Esophagus squamous epithelium (tissue), 5 donors: ENCODE measurements around the gene UBL4A. TPM values are rescaled to one million over a fixed set of nuclear protein-coding genes. Genes with fewer than 3 reads are reported as not detected.

Source experiments
- DNase-seq: peaks from one replicate; lab custom pipeline; 2025; lab: John Stamatoyannopoulos, UW
- H3K27ac ChIP-seq, 4 donors: fragments of 200-600 bp; sonication (generic); one replicate each; pipeline ENCODE4 v1.5.1; 2016 to 2019; ENCODE audit warnings: mild to moderate bottlenecking in 1 of 4
- H3K27me3 ChIP-seq, 4 donors: fragments of 200-600 bp; sonication (generic); 1 replicate in 3 of 4; 2 replicates in 1 of 4; pipeline versions ENCODE4 v1.5.1 to v1.6.0; 2017 to 2021; ENCODE audit warnings: antibody characterized with exemption in 1 of 4
- H3K36me3 ChIP-seq, 3 donors: fragments of 200-600 bp; sonication (generic); one replicate each; pipeline ENCODE4 v1.5.1; 2016 to 2019
- H3K4me1 ChIP-seq, 3 donors: fragments of 200-600 bp; sonication (generic); one replicate each; pipeline ENCODE4 v1.5.1; 2017 to 2019
- H3K4me3 ChIP-seq, 4 donors: fragments of 200-600 bp; sonication (generic); 1 replicate in 3 of 4; 2 replicates in 1 of 4; pipeline ENCODE4 v1.5.1; 2016 to 2019; ENCODE audit warnings: mild to moderate bottlenecking in 2 of 4, moderate library complexity in 1 of 4
- H3K9me3 ChIP-seq, 3 donors: fragments of 200-600 bp; sonication (generic); one replicate each; pipeline ENCODE4 v1.5.1; 2016 to 2019
- CTCF ChIP-seq, 6 experiments: fragments of 450-650 bp in 4 of 6; fragments of 200-600 bp in 2 of 6; sonication (generic) in 2 of 6; IDR thresholded peaks; one replicate each; pipeline ENCODE4 v1.5.1; 2016 to 2019; ENCODE audit warnings: antibody characterized with exemption in 6 of 6, mild to moderate bottlenecking in 4 of 6, moderate library complexity in 4 of 6
- POLR2A ChIP-seq, 4 donors: fragments of 450-650 bp; IDR thresholded peaks; one replicate each; pipeline ENCODE4 v1.6.1; 2017; ENCODE audit warnings: antibody characterized with exemption in 4 of 4, mild to moderate bottlenecking in 4 of 4, moderate library complexity in 3 of 4
- WGBS, 2 donors: methylation state at CpG; one replicate each; pipeline ENCODE4 v1.1.5; 2018; 5-methylcytosine and 5-hydroxymethylcytosine counted together
- intact Hi-C: fragments of 100-400 bp; cut with DNase I; formaldehyde crosslinking; loops from one replicate; pipeline ENCODE4 v1.15.0; 2022
- total RNA-seq, 4 donors: library from RNA; depleted of rRNA; stranded (reverse); fragments of >200 nt; gene quantifications; one replicate each; pipeline ENCODE4 v1.1.0, GENCODE V29; 2016
- donor health status: DM: yes; HTN: yes; CAD: no.

UBL4A gene
- total RNA-seq, 4 donors from 2014 or later = 32.9 to 41.1 (median 38.2) TPM

DNA sequence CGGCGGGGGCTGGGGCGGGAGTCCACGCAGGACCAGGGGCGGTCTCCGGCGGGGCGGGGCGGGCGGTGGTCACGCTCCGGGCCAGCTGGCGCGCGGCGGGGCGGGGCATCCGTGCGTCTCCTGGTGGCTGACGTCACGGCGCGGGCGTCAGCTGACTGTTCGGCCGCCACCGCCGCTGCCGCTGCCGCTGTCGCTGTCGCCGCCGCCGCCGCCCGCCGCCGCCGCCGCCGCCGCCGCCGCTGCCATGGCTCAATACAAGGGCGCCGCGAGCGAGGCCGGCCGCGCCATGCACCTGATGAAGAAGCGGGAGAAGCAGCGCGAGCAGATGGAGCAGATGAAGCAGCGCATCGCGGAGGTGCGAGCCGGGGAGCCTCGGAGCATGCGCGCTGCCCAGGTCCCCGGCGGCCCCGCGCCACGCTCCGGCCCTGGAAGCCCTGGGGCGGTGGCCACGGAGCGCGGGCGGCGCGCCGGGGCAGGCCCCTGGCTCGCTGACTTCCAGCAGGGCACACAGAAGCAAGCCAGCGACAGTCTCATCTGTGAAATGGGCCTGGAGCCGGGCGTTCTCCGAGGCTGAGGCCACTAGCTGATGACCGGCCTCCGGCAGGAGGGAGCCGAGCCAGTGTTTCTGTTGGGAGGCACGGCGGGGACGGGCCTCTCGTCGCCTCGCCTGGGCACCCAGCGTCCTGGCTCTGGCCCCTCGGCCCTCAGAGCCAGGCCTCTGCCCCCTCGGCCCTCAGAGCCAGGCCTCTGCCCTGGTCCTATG is 42.2 kb downstream of the UBL4A start, which contains the start of gene FAM50A:
Gene FAM50A (plus strand): TSS at position 150 of the 763 bp plus-strand sequence. CDS start 95 bp downstream, at position 245.
- Histone ChIP-seq H3K27me3 (no peaks in the 10 kb centered on the region), H3K36me3 (peaks cover 0 to 63% (median 5%) of the 10 kb centered on the region in 3 donors), H3K4me1 (peaks cover 0 to 36% (median 12%) of the 10 kb centered on the region in 3 donors), H3K9me3 (no peaks in the 10 kb centered on the region), H3K27ac (peak within 1 kb of the TSS; percentile 76 to 87 (median 87)), H3K4me3 (peak within 1 kb of the TSS; percentile 45 to 75 (median 55))
- intact Hi-C loops = no loop called here
- WGBS, 2 donors = 0% methylated on average over 2 of the region's 94 CpGs; no CpG with 5 or more reads in 1 of the 2 donors
- TF ChIP-seq CTCF (IDR thresholded peaks at IDR 0.05) (peak in 2 of 6 experiments; percentile 9 to 26), POLR2A (IDR thresholded peaks at IDR 0.05) (peak in 1 of 4 donors; percentile 26)
- no peak for DNase-seq

DNA sequence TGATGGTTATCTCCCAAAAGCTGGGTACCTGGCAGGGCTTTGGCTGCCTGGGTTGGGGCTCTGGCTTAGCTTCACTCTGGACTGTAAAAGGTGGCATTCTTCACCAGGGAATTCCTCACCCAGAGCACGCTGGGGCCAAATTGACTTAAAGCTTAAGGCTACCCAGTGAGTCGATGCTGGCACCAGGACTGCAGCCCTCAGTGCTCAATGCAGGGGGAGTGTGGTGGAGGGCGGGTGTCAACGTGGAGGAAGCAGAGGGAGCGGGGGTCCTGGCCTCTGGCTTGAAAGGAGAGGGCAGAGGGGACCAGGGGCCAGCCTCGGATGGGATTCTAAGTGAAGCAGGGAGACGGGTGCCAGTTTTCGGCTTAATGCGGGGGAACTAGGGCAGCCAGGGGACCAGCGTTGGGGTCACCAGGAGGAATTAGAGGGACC is 42.9 kb downstream of the UBL4A start:
- H3K27me3 ChIP-seq = no peaks in the 10 kb centered on the region
- no peak for DNase-seq
- H3K4me3 ChIP-seq = peak overlapping the region in 3 of 4 donors; percentile 51 to 75 (median 59)
- H3K36me3 ChIP-seq = peaks cover 0 to 63% (median 5%) of the 10 kb centered on the region in 3 donors
- H3K27ac ChIP-seq = peak overlapping the region; percentile 76 to 87 (median 87)
- 27 to 31% methylated on average over 3 to 9 of the region's 10 CpGs for WGBS, 2 donors
- intact Hi-C loops = no loop called here
- TF ChIP-seq POLR2A (IDR thresholded peaks at IDR 0.05) = no peak
- no peak for TF ChIP-seq CTCF (IDR thresholded peaks at IDR 0.05)
- no peaks in the 10 kb centered on the region for H3K9me3 ChIP-seq
- peaks cover 3 to 43% (median 13%) of the 10 kb centered on the region in 3 donors for H3K4me1 ChIP-seq

- no peaks in the 10 kb centered on the region for H3K27me3 ChIP-seq
- peaks cover 7 to 55% (median 18%) of the 10 kb centered on the region in 3 donors for H3K4me1 ChIP-seq
- no peak overlapping the region for H3K4me3 ChIP-seq
- 51 to 70% methylated on average over 5 to 6 of the region's 21 CpGs for WGBS, 2 donors
- H3K9me3 ChIP-seq = no peaks in the 10 kb centered on the region
- H3K27ac ChIP-seq = peak overlapping the region in 3 of 4 donors; percentile 29 to 87 (median 37)
- no peak for DNase-seq
- intact Hi-C loops = no loop called here
- TF ChIP-seq POLR2A (IDR thresholded peaks at IDR 0.05) = no peak
- no peak for TF ChIP-seq CTCF (IDR thresholded peaks at IDR 0.05)
- H3K36me3 ChIP-seq = peaks cover 0 to 50% (median 5%) of the 10 kb centered on the region in 3 donors
These were observed 44.3 kb downstream of the UBL4A start for GRCh38 chrX:154441984-154442707.

DNA sequence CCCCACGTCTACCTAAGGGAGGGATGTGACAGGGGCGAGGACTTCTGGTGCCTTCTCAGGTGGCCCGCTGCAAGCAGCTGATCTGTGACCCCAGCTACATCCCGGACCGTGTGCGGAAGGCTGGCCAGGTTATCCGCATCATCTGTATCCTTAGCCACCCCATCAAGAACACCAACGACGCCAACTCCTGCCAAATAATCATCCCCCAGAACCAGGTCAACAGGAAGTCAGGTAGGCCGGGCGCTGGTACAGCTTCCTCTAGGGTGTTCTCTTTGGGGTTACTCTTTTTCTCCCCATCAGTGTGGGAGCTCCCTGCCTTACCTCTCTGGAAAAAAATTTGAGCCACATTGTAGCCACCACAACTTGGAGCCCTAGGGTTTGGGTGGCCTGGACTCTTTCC is 44.9 kb downstream of the UBL4A start:
- no peaks in the 10 kb centered on the region for H3K9me3 ChIP-seq
- no peak overlapping the region for H3K27ac ChIP-seq
- H3K36me3 ChIP-seq = peaks cover 0 to 46% (median 5%) of the 10 kb centered on the region in 3 donors
- H3K4me1 ChIP-seq = peaks cover 7 to 55% (median 18%) of the 10 kb centered on the region in 3 donors
- DNase-seq = no peak
- H3K4me3 ChIP-seq = no peak overlapping the region
- TF ChIP-seq POLR2A (IDR thresholded peaks at IDR 0.05) = no peak
- intact Hi-C loops = no loop called here
- H3K27me3 ChIP-seq = no peaks in the 10 kb centered on the region
- WGBS, 2 donors = 85% methylated on average over 9 of the region's 11 CpGs; no CpG with 5 or more reads in 1 of the 2 donors

GRCh38 chrX:154440623-154441357 is 45.6 kb downstream of the UBL4A start:
- no peak for DNase-seq
- Histone ChIP-seq H3K9me3 (no peaks in the 10 kb centered on the region), H3K4me3 (no peak overlapping the region), H3K36me3 (peaks cover 2 to 47% (median 5%) of the 10 kb centered on the region in 3 donors), H3K27me3 (no peaks in the 10 kb centered on the region), H3K4me1 (peaks cover 7 to 60% (median 18%) of the 10 kb centered on the region in 3 donors), H3K27ac (no peak overlapping the region)
- intact Hi-C loops = no loop called here
- TF ChIP-seq CTCF (IDR thresholded peaks at IDR 0.05) = no peak
- no peak for TF ChIP-seq POLR2A (IDR thresholded peaks at IDR 0.05)
- whole genome bisulfite sequencing, 2 donors = no CpG with 5 or more reads among the region's 17 CpGs
